Heart right ventricle (tissue), 16 donors: Measurements from ENCODE around the gene OGFR. TPM values are rescaled to one million over a fixed set of nuclear protein-coding genes. Genes with fewer than 3 reads are reported as not detected.

Experiments
- ATAC-seq, 8 donors: fragments of 200-7000 bp; cut with Tn5 transposase; one replicate each; pipeline ENCODE4 v1.9.1; 2020; ENCODE audit warnings: mild to moderate bottlenecking in 8 of 8, moderate library complexity in 8 of 8, moderate number of reproducible peaks in 1 of 8
- DNase-seq, 2 donors: peaks; one replicate each; pipeline ENCODE4 v3.0.0-alpha.2; 2020
- H3K27ac ChIP-seq, 10 donors: fragments of 200-600 bp; sonication (generic) in 2 of 10; one replicate each; pipeline versions ENCODE4 v1.5.0 to v1.8.0; 2020 to 2022; ENCODE audit warnings: mild to moderate bottlenecking in 3 of 10
- H3K27me3 ChIP-seq, 7 donors: fragments of 200-600 bp; one replicate each; pipeline ENCODE4 v1.8.0; 2021 to 2022; ENCODE audit warnings: mild to moderate bottlenecking in 2 of 7
- H3K36me3 ChIP-seq, 9 donors: fragments of 200-600 bp; sonication (generic) in 1 of 9; one replicate each; pipeline versions ENCODE4 v1.5.0 to v1.8.0; 2020 to 2022; ENCODE audit warnings: mild to moderate bottlenecking in 2 of 9
- H3K4me1 ChIP-seq, 9 donors: fragments of 200-600 bp; sonication (generic) in 1 of 9; one replicate each; pipeline versions ENCODE4 v1.5.0 to v1.8.0; 2020 to 2022; ENCODE audit warnings: mild to moderate bottlenecking in 4 of 9
- H3K4me3 ChIP-seq, 10 donors: fragments of 200-600 bp; sonication (generic) in 2 of 10; one replicate each; pipeline versions ENCODE4 v1.5.0 to v1.8.0; 2020 to 2022; ENCODE audit warnings: mild to moderate bottlenecking in 7 of 10, moderate library complexity in 2 of 10
- H3K9me3 ChIP-seq, 11 donors: fragments of 200-600 bp in 10 of 11; sonication (generic) in 2 of 11; one replicate each; pipeline versions ENCODE4 v1.5.0 to v1.8.0; 2013 to 2022; ENCODE audit warnings: mild to moderate bottlenecking in 2 of 11, control low read depth in 1 of 11, moderate library complexity in 1 of 11
- CTCF ChIP-seq, 9 donors: fragments of 200-600 bp; sonication (generic) in 2 of 9; IDR thresholded peaks; one replicate each; pipeline versions ENCODE4 v1.5.0 to v1.8.0; 2021 to 2022; ENCODE audit warnings: antibody characterized with exemption in 9 of 9, mild to moderate bottlenecking in 5 of 9, moderate library complexity in 1 of 9
- WGBS, 2 donors: extraction: QIAGEN DNeasy Blood & Tissue Kit; methylation state at CpG; one replicate each; pipeline ENCODE4 v1.1.7; 2013; ENCODE audit warnings: inconsistent platforms in 1 of 2; 5-methylcytosine and 5-hydroxymethylcytosine counted together
- intact Hi-C, 10 donors: fragments of 100-400 bp; cut with DNase I; formaldehyde crosslinking; loops; one replicate each; pipeline versions ENCODE4 v1.11.1 to v1.14.2; 2022
- polyA plus RNA-seq, 2 donors: library from polyadenylated mRNA; stranded (reverse); fragments of 200-250 nt; gene quantifications; one replicate each; pipeline ENCODE4 v1.2.3, GENCODE V29; 2013
- total RNA-seq, 10 donors: library from RNA; stranded (reverse); fragmentation: NEBNext Ultra II Directional in 3 of 10; extraction: Animal tissue kit (Norgen Biotek cat#: 25700) in 3 of 10; gene quantifications; one replicate each; pipeline versions ENCODE4 v1.2.1 to v1.2.4, GENCODE V29; 2021 to 2023
- donor health status: Arrhythmogenic right ventricular cardiomyopathy.
- donor health status: ischemic (EF 13 %, LVEDD 7.1; RV severe dilation, severe dysfunction).
- donor health status: healthy with polysubstance abuse.
- donor health status: DM: no; HTN: yes; CAD: no.
- donor health status: DM: no; HTN: no; CAD: no.
- donor health status: ischemic (EF 25% LVEDD 6.9; RV normal size, moderate dysfunction).
- donor health status: ischemic (EF 25% LVEDD 5.7; RV mildly dilated, moderate dysfunction).
- donor health status: healthy.
- donor health status: DM: yes; HTN: yes; CAD: no.
- donor health status: Ischemic cardiomyopathy.
- donor health status: ischemic (EF 35%, LVEDD 5.7; RV mildly dilated, moderate dysfunction).
- donor health status: nonischemic (EF 11% LVEDD 7.7; RV severe dilation, severe dysfunction).
- donor health status: DM: yes; HTN: yes; CAD: no.
- donor health status: PGD.
- donor health status: ischemic (EF 29% LVEDD 5.4; RV normal size, mild dysfunction).
- donor health status: nonischemic (EF 23%, LVEDD 6.1; RV moderate dilation, normal function).

OGFR gene
- total and polyA plus RNA-seq, 12 donors: 13.0 to 37.5 (median 17.5) TPM

GRCh38 chr20:62855120-62855519 lies 50.5 kb downstream of the OGFR start:
- peaks cover 2 to 12% (median 5%) of the 10 kb centered on the region in 9 donors for H3K4me1 ChIP-seq
- intact Hi-C loops: no loop called here
- DNase-seq (no peak), ATAC-seq (no peak)
- H3K36me3 ChIP-seq: peaks cover 0 to 64% (median 13%) of the 10 kb centered on the region in 9 donors
- TF ChIP-seq CTCF (IDR thresholded peaks at IDR 0.05): no peak
- H3K27me3 ChIP-seq: peaks cover 0 to 2% (median 0%) of the 10 kb centered on the region in 7 donors
- no peak overlapping the region for H3K4me3 ChIP-seq
- 88 to 96% methylated on average over 5 of the region's 5 CpGs for WGBS, 2 donors
- H3K9me3 ChIP-seq: no peaks in the 10 kb centered on the region
- H3K27ac ChIP-seq: no peak overlapping the region

DNA sequence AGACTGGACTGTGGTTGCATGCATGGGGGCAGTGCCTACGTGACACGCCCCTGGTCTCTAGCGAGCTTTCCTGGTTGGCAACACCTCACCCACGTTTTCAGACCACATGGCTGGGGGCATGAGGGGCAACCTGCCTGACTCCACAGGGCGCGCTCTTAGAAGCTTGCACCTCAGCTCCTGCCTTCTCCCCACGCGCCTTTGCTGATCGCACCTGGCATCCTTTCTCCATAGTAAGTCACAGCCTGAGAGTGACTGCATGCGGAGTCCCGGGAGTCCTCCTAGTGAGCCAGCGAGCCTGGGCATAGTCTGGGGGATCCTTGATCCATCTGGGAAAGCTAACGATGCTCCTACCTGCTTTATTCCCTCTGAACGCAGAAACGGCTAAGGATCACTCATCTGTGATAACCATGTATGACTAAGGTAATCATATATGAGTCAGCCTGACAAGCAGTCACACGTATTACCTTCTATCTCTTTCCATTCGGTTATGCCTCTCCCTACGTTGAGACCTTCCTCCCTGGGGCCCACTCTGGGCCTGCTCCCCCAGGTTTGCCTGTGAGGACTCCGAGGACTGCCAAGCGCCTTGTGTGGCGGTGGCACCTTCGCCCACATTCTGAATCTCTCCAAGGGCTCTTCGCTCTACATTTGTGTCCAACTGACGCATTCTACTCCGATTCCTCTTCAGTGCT lies 52.4 kb downstream of the OGFR start:
- 95 to 96% methylated on average over 25 of the region's 25 CpGs for WGBS, 2 donors
- H3K36me3 ChIP-seq: peaks cover 0 to 53% (median 13%) of the 10 kb centered on the region in 9 donors
- intact Hi-C loops: no loop called here

DNA sequence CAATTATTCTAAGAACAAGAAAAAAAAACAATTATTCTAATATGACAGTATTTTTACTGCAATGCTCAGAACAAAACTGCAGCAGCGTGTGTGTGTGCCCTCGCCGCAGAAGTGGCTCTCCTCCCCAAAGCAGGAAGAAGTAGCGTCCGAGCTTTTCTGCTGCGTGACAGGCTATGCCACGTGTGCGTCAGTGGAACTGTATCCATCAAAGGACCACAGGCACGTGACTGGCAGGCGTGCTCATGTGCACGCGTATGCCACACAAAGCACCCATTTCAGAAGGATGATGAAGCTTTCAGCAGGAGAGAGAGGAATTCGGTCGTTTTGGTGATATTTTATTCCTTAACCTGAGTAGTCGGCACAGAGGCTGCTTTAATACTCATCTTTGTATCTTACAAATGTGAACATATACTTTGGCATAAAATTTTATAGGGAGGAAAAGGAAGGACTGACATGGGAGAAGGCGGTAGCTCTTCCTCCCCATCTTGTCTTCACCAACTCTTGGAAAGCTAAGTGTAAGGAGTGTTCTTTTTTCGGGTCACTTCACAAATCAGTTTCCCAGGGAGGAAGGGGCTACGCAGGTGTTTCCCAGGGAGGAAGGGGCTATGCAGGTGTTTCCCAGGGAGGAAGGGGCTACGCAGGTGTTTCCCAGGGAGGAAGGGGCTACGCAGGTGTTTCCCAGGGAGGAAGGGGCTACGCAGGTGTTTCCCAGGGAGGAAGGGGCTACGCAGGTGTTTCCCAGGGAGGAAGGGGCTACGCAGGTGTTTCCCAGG lies 53.6 kb downstream of the OGFR start:
- intact Hi-C loops: no loop called here
- ATAC-seq (no peak), DNase-seq (no peak)
- WGBS, 2 donors: 90 to 93% methylated on average over 19 of the region's 23 CpGs
- Histone ChIP-seq H3K36me3 (peaks cover 0 to 44% (median 13%) of the 10 kb centered on the region in 9 donors), H3K9me3 (no peaks in the 10 kb centered on the region), H3K27ac (no peak overlapping the region), H3K4me3 (no peak overlapping the region), H3K27me3 (peaks cover 0 to 8% (median 0%) of the 10 kb centered on the region in 7 donors), H3K4me1 (peaks cover 7 to 23% (median 16%) of the 10 kb centered on the region in 9 donors)
- TF ChIP-seq CTCF (IDR thresholded peaks at IDR 0.05): no peak

More for the DNA sequence above, 52.4 kb downstream of the OGFR start:
- ATAC-seq (no peak), DNase-seq (no peak)
- no peak for TF ChIP-seq CTCF (IDR thresholded peaks at IDR 0.05)
- Histone ChIP-seq H3K27ac (no peak overlapping the region), H3K4me3 (no peak overlapping the region), H3K4me1 (peaks cover 7 to 21% (median 12%) of the 10 kb centered on the region in 9 donors), H3K27me3 (peaks cover 0 to 8% (median 0%) of the 10 kb centered on the region in 7 donors), H3K9me3 (no peaks in the 10 kb centered on the region)

- ATAC-seq (no peak), DNase-seq (no peak)
- H3K27me3 ChIP-seq: peaks cover 0 to 8% (median 0%) of the 10 kb centered on the region in 7 donors
- intact Hi-C loops: no loop called here
- H3K27ac ChIP-seq: no peak overlapping the region
- WGBS, 2 donors: 93 to 95% methylated on average over 12 of the region's 12 CpGs
- no peaks in the 10 kb centered on the region for H3K9me3 ChIP-seq
- peak overlapping the region in 1 of 10 donors; percentile 50 for H3K4me3 ChIP-seq
- peaks cover 0 to 30% (median 7%) of the 10 kb centered on the region in 9 donors for H3K36me3 ChIP-seq
- H3K4me1 ChIP-seq: peaks cover 7 to 23% (median 16%) of the 10 kb centered on the region in 9 donors
- no peak for TF ChIP-seq CTCF (IDR thresholded peaks at IDR 0.05)
These were observed 55.1 kb downstream of the OGFR start for GRCh38 chr20:62859721-62860120.
